SK-N-SH (cell line): ENCODE data around the gene GPR55. TPM values are rescaled to one million over a fixed set of nuclear protein-coding genes. Genes with fewer than 3 reads are reported as not detected.

ENCODE experiments used
- CTCF ChIA-PET: fragments of 300-600, 350-600 bp; formaldehyde crosslinking; extraction: SDS; loops from one replicate; lab custom pipeline; 2021; lab: Yijun Ruan, JAX
- POLR2A ChIA-PET: fragments of 350-600 bp; sonication (Branson Sonifier 250); formaldehyde crosslinking; extraction: SDS; loops from one replicate; lab custom pipeline; 2020; ENCODE audit warnings: antibody characterized with exemption, inconsistent platforms; lab: Yijun Ruan, JAX
- DNase-seq: peaks from one replicate; pipeline ENCODE4 v3.0.0; 2012
- H2AFZ ChIP-seq: fragments of 200-600 bp; sonication (generic); 2 replicates; pipeline ENCODE4 v1.8.1; 2016; ENCODE audit warnings: antibody characterized with exemption, mild to moderate bottlenecking, low read depth
- H3F3A ChIP-seq: fragments of 200-600 bp; sonication (generic); replicated peaks from 2 replicates; pipeline ENCODE3; 2016; ENCODE audit warnings: antibody characterized with exemption, mild to moderate bottlenecking; ENCODE audit not compliant: insufficient read depth
- H3K27ac ChIP-seq, 2 experiments: fragments of 200-500 bp in 1 of 2; fragments of 200-600 bp in 1 of 2; sonication (Bioruptor generic) in 1 of 2; sonication (generic), shearing (Covaris generic) in 1 of 2; 2 replicates each; pipeline versions ENCODE4 v1.5.1 to v1.6.1; 2014 to 2016; ENCODE audit warnings: low read depth in 2 of 2, inconsistent platforms in 1 of 2, low read length in 1 of 2, mild to moderate bottlenecking in 1 of 2, mixed read lengths in 1 of 2
- H3K27me3 ChIP-seq: fragments of 200-600 bp; sonication (generic), shearing (Covaris generic); 2 replicates; pipeline ENCODE4 v1.6.1; 2016; ENCODE audit warnings: mixed run types; ENCODE audit not compliant: insufficient read depth
- H3K36me3 ChIP-seq, 2 experiments: fragments of 200-500 bp in 1 of 2; fragments of 200-600 bp in 1 of 2; sonication (Bioruptor generic) in 1 of 2; sonication (generic) in 1 of 2; replicated peaks in 1 of 2; 2 replicates each; pipeline versions ENCODE3 to v1.5.1; 2014 to 2016; ENCODE audit warnings: low read length in 1 of 2, mild to moderate bottlenecking in 1 of 2; ENCODE audit not compliant: insufficient read depth in 2 of 2, control insufficient read depth in 1 of 2
- H3K4me1 ChIP-seq, 2 experiments: fragments of 200-500 bp in 1 of 2; fragments of 200-600 bp in 1 of 2; sonication (Bioruptor generic) in 1 of 2; sonication (generic), shearing (Covaris generic) in 1 of 2; 2 replicates each; pipeline versions ENCODE4 v1.5.1 to v1.6.1; 2014 to 2016; ENCODE audit warnings: low read depth in 1 of 2, low read length in 1 of 2, mixed run types in 1 of 2; ENCODE audit not compliant: insufficient read depth in 2 of 2, control insufficient read depth in 1 of 2
- H3K4me2 ChIP-seq: fragments of 200-600 bp; sonication (generic), shearing (Covaris generic); 2 replicates; pipeline ENCODE4 v1.6.1; 2017; ENCODE audit warnings: mixed run types
- H3K4me3 ChIP-seq, 2 experiments: fragments of 200-500 bp in 1 of 2; fragments of 200-600 bp in 1 of 2; sonication (Bioruptor generic) in 1 of 2; sonication (generic), shearing (Covaris generic) in 1 of 2; 2 replicates each; pipeline versions ENCODE4 v1.5.1 to v1.8.1; 2014 to 2016; ENCODE audit warnings: low read depth in 2 of 2, inconsistent platforms in 1 of 2, low read length in 1 of 2, mild to moderate bottlenecking in 1 of 2, mixed read lengths in 1 of 2, moderate library complexity in 1 of 2
- H3K79me2 ChIP-seq: fragments of 200-600 bp; sonication (generic); 2 replicates; pipeline ENCODE4 v1.8.1; 2017; ENCODE audit warnings: mild to moderate bottlenecking; ENCODE audit not compliant: insufficient read depth
- H3K9ac ChIP-seq: fragments of 200-600 bp; sonication (generic); 2 replicates; pipeline ENCODE4 v1.6.1; 2017; ENCODE audit warnings: mixed run types
- H3K9me2 ChIP-seq: fragments of 200-600 bp; sonication (generic); 2 replicates; pipeline ENCODE4 v1.6.1; 2017; ENCODE audit warnings: mixed run types
- H3K9me3 ChIP-seq: fragments of 200-600 bp; sonication (generic); 2 replicates; pipeline ENCODE4 v1.6.1; 2017; ENCODE audit warnings: mixed run types, mild to moderate bottlenecking, moderate library complexity
- H4K20me1 ChIP-seq: fragments of 200-600 bp; sonication (generic); 2 replicates; pipeline ENCODE4 v1.6.1; 2017; ENCODE audit warnings: mild to moderate bottlenecking, mixed run types; ENCODE audit not compliant: insufficient read depth
- CHD2 ChIP-seq: fragments of 150-350 bp; IDR thresholded peaks from 2 replicates; pipeline ENCODE4 v1.6.1; 2018; ENCODE audit warnings: low read length; ENCODE audit not compliant: partially characterized antibody
- EP300 ChIP-seq, 2 experiments: IDR thresholded peaks; 2 replicates each; pipeline versions ENCODE4 v1.4.0 to v1.6.1; 2012; ENCODE audit warnings: borderline replicate concordance in 1 of 2, low read depth in 1 of 2, low read length in 1 of 2
- EZH2phosphoT487 ChIP-seq: fragments of 200-600 bp; sonication (generic); IDR thresholded peaks from 2 replicates; pipeline ENCODE4 v1.6.1; 2017; ENCODE audit warnings: low read depth, mixed run types, mild to moderate bottlenecking, antibody characterized with exemption, moderate library complexity, borderline replicate concordance
- IRF3 ChIP-seq: fragments of 150-350 bp; IDR thresholded peaks from 2 replicates; pipeline ENCODE4 v1.6.1; 2016; ENCODE audit warnings: mild to moderate bottlenecking, low read depth, low read length
- JUND ChIP-seq: IDR thresholded peaks from 2 replicates; pipeline ENCODE4 v1.4.0; 2012
- MAX ChIP-seq: IDR thresholded peaks from 2 replicates; pipeline ENCODE4 v1.4.0; 2012; ENCODE audit warnings: low read depth
- NFIC ChIP-seq: IDR thresholded peaks from 2 replicates; pipeline ENCODE4 v1.4.0; 2012; ENCODE audit warnings: borderline replicate concordance
- NRF1 ChIP-seq: IDR thresholded peaks from 2 replicates; pipeline ENCODE4 v1.6.1; 2012; ENCODE audit warnings: low read depth, mild to moderate bottlenecking, low read length
- POLR2AphosphoS5 ChIP-seq: IDR thresholded peaks from 2 replicates; pipeline ENCODE4 v1.6.1; 2012; ENCODE audit warnings: low read depth, low read length
- RCOR1 ChIP-seq: fragments of 150-350 bp; IDR thresholded peaks from 2 replicates; pipeline ENCODE4 v1.6.1; 2017; ENCODE audit warnings: antibody characterized with exemption, low read length
- RFX5 ChIP-seq: IDR thresholded peaks from 2 replicates; pipeline ENCODE4 v1.6.1; 2012; ENCODE audit warnings: mild to moderate bottlenecking, improper control_type of control experiment, low read length
- SIN3A ChIP-seq: IDR thresholded peaks from 2 replicates; pipeline ENCODE4 v1.6.1; 2012; ENCODE audit warnings: low read depth, mild to moderate bottlenecking, low read length, moderate library complexity, borderline replicate concordance
- SMC3 ChIP-seq: IDR thresholded peaks from 2 replicates; pipeline ENCODE4 v1.6.1; 2012; ENCODE audit warnings: low read depth, low read length, improper control_type of control experiment
- TAF1 ChIP-seq: IDR thresholded peaks from 2 replicates; pipeline ENCODE4 v1.6.1; 2012; ENCODE audit warnings: low read depth, mild to moderate bottlenecking, low read length, moderate library complexity, borderline replicate concordance
- TCF12 ChIP-seq: IDR thresholded peaks from 2 replicates; pipeline ENCODE4 v1.4.0; 2012
- TEAD4 ChIP-seq: IDR thresholded peaks from 2 replicates; pipeline ENCODE4 v1.4.0; 2012; ENCODE audit warnings: mild to moderate bottlenecking, borderline replicate concordance; ENCODE audit not compliant: insufficient read depth
- USF2 ChIP-seq: fragments of 150-350 bp; IDR thresholded peaks from 2 replicates; pipeline ENCODE4 v1.6.1; 2017; ENCODE audit warnings: antibody characterized with exemption, low read length, low read depth, borderline replicate concordance
- ZBTB33 ChIP-seq: IDR thresholded peaks from 2 replicates; pipeline ENCODE4 v1.4.0; 2012; ENCODE audit warnings: low read depth, borderline replicate concordance
- WGBS: methylation state at CpG from one replicate; pipeline ENCODE4 v1.1.6; 2017; ENCODE audit warnings: low lambda C conversion rate; 5-methylcytosine and 5-hydroxymethylcytosine counted together
- polyA plus RNA-seq, 3 experiments: library from polyadenylated mRNA; depleted of rRNA; stranded (reverse); fragments of >200 nt; gene quantifications; 2 replicates each; pipeline ENCODE4 v1.2.3, GENCODE V29; 2012

GPR55 gene
- polyA plus RNA-seq, 1 of the 3 experiments (the other 2 are of a cell fraction): not detected

GRCh38 chr2:230895536-230896345 is 29.3 kb downstream of the GPR55 start:
- Histone ChIP-seq H3K27me3 (peaks cover 23% of the 10 kb centered on the region; the same call in 1 of the 2 replicates), H3K9me2 (no peaks in the 10 kb centered on the region), H3K36me3 (no peaks in the 10 kb centered on the region), H3K4me1 (no peaks in the 10 kb centered on the region; a peak in 1 of 4 replicates), H3K4me3 (no peak overlapping the region), H3K27ac (no peak overlapping the region), H4K20me1 (no peaks in the 10 kb centered on the region), H3K9me3 (no peaks in the 10 kb centered on the region), H3K9ac (no peak overlapping the region), H2AFZ (no peak overlapping the region), H3K4me2 (no peak overlapping the region), H3F3A (no peaks in the 10 kb centered on the region), H3K79me2 (no peaks in the 10 kb centered on the region)
- no peak for DNase-seq
- TF ChIP-seq POLR2AphosphoS5: no peak
- no peak for TF ChIP-seq SIN3A
- TF ChIP-seq TEAD4: no peak
- no peak for TF ChIP-seq USF2
- no peak for TF ChIP-seq ZBTB33
- no peak for TF ChIP-seq JUND
- TF ChIP-seq SMC3: no peak
- no peak for TF ChIP-seq TCF12
- no peak for TF ChIP-seq NRF1
- no peak for TF ChIP-seq NFIC
- TF ChIP-seq IRF3: no peak
- no peak for TF ChIP-seq RCOR1
- no peak for TF ChIP-seq EZH2phosphoT487
- no peak for TF ChIP-seq TAF1
- no peak for TF ChIP-seq MAX
- no peak for TF ChIP-seq CHD2
- TF ChIP-seq RFX5: no peak
- TF ChIP-seq EP300 (IDR thresholded peaks at IDR 0.05; ENCODE audit: borderline replicate concordance in 1 of 2, low read depth in 1 of 2, low read length in 1 of 2): no peak
- POLR2A ChIA-PET: no interaction called here
- CTCF ChIA-PET: interaction anchor here (0.8 to 3.2 kb wide), 5 partner anchors 18 to 157 kb away, joined by 3 to 14 read pairs (median 4); partner anchors contain the start of gene ITM2C
- 30% methylated on average over 4 of the region's 6 CpGs for WGBS
